Thyroid gland (tissue), 4 donors: ENCODE data around the gene EPS15.

Experiments
- CTCF ChIP-seq, 6 experiments: fragments of 200-600 bp in 3 of 6; fragments of 450-650 bp in 3 of 6; sonication (generic) in 3 of 6; IDR thresholded peaks; one replicate each; pipeline ENCODE4 v1.5.1; 2016 to 2019; ENCODE audit warnings: antibody characterized with exemption in 6 of 6, mild to moderate bottlenecking in 2 of 6, inconsistent platforms in 1 of 6, moderate library complexity in 1 of 6
- POLR2A ChIP-seq, 2 donors: fragments of 450-650 bp; IDR thresholded peaks; one replicate each; pipeline ENCODE4 v1.6.1; 2017; ENCODE audit warnings: antibody characterized with exemption in 2 of 2, mild to moderate bottlenecking in 2 of 2, moderate library complexity in 1 of 2

GRCh38 chr1:51415963-51416362, 103.1 kb downstream of the EPS15 start:
- TF ChIP-seq POLR2A (IDR thresholded peaks at IDR 0.05): no peak
- TF ChIP-seq CTCF (IDR thresholded peaks at IDR 0.05): no peak
